Measurements from ENCODE around the gene DPP6. TPM values are rescaled to one million over a fixed set of nuclear protein-coding genes. Genes with fewer than 3 reads are reported as not detected.

Gene DPP6
- total and polyA plus RNA-seq, 2 of the 8 experiments (the other 6 are each of a cell fraction or from before 2014, with no cell fraction given): 4.7 to 6.8 TPM

DNA sequence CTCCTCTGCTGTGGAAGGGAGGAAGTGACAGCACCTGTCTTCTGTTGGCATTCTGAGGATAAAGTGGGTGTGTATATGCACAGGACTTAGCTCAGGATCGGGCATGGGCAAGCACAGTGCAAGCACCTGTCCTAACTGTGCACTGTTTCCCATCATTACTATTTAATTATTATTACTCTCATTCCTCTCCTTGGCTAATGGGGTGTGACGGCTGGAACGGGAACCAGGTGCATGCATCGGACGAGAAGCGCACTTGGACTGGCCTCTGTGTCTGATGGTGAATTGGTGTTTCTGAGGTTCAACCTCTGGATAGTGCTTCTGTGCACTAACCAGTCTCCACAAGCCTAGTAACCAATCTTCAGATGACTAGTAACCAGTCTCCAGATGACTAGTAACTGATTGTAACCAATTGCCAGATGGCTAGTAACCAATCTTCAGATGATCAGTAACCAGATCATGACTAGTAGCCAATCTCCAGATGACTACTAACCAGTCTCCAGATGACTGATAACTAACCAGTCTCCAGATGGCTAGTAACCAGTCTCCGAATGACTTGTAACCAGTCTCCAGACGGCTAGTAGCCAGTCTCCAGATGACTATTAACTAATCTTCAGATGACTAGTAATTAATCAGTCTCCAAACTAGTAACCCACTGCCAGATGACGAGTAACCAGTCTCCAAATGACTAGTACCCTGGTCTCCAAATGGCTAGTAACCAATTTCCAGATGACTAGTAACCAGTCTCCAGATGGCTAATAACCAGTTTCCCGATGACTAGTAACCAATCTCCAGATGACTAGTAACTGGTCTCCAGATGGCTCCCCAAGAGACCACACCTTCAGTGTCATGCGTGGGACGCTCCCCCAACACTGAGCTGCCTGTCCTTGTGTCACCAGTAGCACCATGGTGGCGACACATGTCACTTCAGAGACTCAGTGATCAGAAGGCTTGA lies 864.9 kb downstream of the DPP6 start:
- no peak overlapping the region for H2BK15ac ChIP-seq (ENCODE audit: low read length)
- DNase-seq (ENCODE audit: low read depth in 1 of 2, low spot score in 2 of 2): no peak
- H2BK5ac ChIP-seq (ENCODE audit: low read depth, low read length): no peak overlapping the region
- WGBS, 2 experiments (ENCODE audit: extremely low coverage in 1 of 2, insufficient coverage in 1 of 2, insufficient read length in 1 of 2, insufficient replicate concordance in 2 of 2, low coverage in 1 of 2, low lambda C conversion rate in 2 of 2, missing lambda C conversion rate in 1 of 2): 97% methylated on average over 13 of the region's 13 CpGs; no CpG with 5 or more reads in 1 of the 2 experiments
- ChIA-PET POLR2A (ENCODE audit: partially characterized antibody) (no interaction called here), CTCF (ENCODE audit: partially characterized antibody) (interaction anchor here (0.9 to 3.7 kb wide), 3 partner anchors 11 to 35 kb away, joined by 3 to 26 read pairs (median 4); no protein-coding TSS in a partner anchor)
- H3K4me3 ChIP-seq (ENCODE audit: extremely low read depth in 1 of 4, insufficient read depth in 2 of 4, low read depth in 3 of 4, low read length in 4 of 4): no peak overlapping the region
- H3K79me2 ChIP-seq (ENCODE audit: control insufficient read depth in 1 of 2, insufficient read depth in 2 of 2, low read length in 2 of 2): no peaks in the 10 kb centered on the region
- H4K8ac ChIP-seq (ENCODE audit: extremely low read depth, insufficient read depth, low read length): no peak overlapping the region
- no peak overlapping the region for H3K4ac ChIP-seq (replicated peaks; ENCODE audit: insufficient read length, low read depth, low read length)
- no peak overlapping the region for H3K27ac ChIP-seq (ENCODE audit: low read depth, low read length)
- no peaks in the 10 kb centered on the region for H3K36me3 ChIP-seq (ENCODE audit: control insufficient read depth in 2 of 4, insufficient read depth in 4 of 4, low read length in 3 of 4)
- no peak overlapping the region for H3K18ac ChIP-seq (ENCODE audit: extremely low read depth, low read length)
- no peaks in the 10 kb centered on the region; the same call in 1 of the 2 replicates for H3K23me2 ChIP-seq (ENCODE audit: low read depth, low read length)
- TF ChIP-seq CHD1 (IDR thresholded peaks at IDR 0.05; ENCODE audit: low read depth, low read length): no peak
- no peak for TF ChIP-seq YY1 (IDR thresholded peaks at IDR 0.05; ENCODE audit: low read depth, low read length)
- TF ChIP-seq SIN3A (conservative IDR thresholded peaks at IDR 0.05 in 1 of 2, IDR thresholded peaks at IDR 0.05 in 1 of 2; ENCODE audit: low read depth in 1 of 2, low read length in 2 of 2): no peak
- peak; percentile 83 for TF ChIP-seq BRCA1 (IDR thresholded peaks at IDR 0.05; ENCODE audit: low read depth, low read length)
- TF ChIP-seq RBBP5 (IDR thresholded peaks at IDR 0.05; ENCODE audit: borderline replicate concordance, low read depth, low read length): no peak
- no peak for TF ChIP-seq BACH1 (IDR thresholded peaks at IDR 0.05; ENCODE audit: low read length)
- no peak for TF ChIP-seq CREB1 (IDR thresholded peaks at IDR 0.05)
- H3K27me3 ChIP-seq (replicated peaks in 1 of 4; ENCODE audit: control insufficient read depth in 3 of 4, extremely low read depth in 1 of 4, insufficient read depth in 3 of 4, low read length in 3 of 4): peaks cover 0 to 9% (median 7%) of the 10 kb centered on the region in 4 experiments; a peak in 5 of 7 replicates
- H2BK20ac ChIP-seq (ENCODE audit: low read length): no peak overlapping the region
- no peaks in the 10 kb centered on the region for H4K20me1 ChIP-seq (replicated peaks in 1 of 2; ENCODE audit: control insufficient read depth in 1 of 2, insufficient read depth in 2 of 2, low read length in 2 of 2)
- no peaks in the 10 kb centered on the region for H3K79me1 ChIP-seq (ENCODE audit: low read depth, low read length)
- no peak overlapping the region for H2AFZ ChIP-seq (ENCODE audit: low read length)
- H2BK12ac ChIP-seq (ENCODE audit: low read depth, low read length): no peak overlapping the region
- H4K5ac ChIP-seq (ENCODE audit: insufficient read length, low read depth, low read length): no peak overlapping the region
- H3K9ac ChIP-seq (replicated peaks in 1 of 4; ENCODE audit: extremely low read depth in 1 of 4, low read depth in 3 of 4, low read length in 3 of 4): no peak overlapping the region
- no peak overlapping the region for H3K23ac ChIP-seq (ENCODE audit: insufficient read length)
- no peak overlapping the region for H3K56ac ChIP-seq (replicated peaks; ENCODE audit: insufficient read length, low read depth, low read length)
- no peak overlapping the region for H2BK120ac ChIP-seq (replicated peaks; ENCODE audit: low read depth, low read length)
- H3K4me2 ChIP-seq (ENCODE audit: insufficient read depth in 1 of 2, low read depth in 2 of 2, low read length in 2 of 2): no peak overlapping the region
- no peak for FAIRE-seq
- H3K4me1 ChIP-seq (replicated peaks in 1 of 4; ENCODE audit: control insufficient read depth in 3 of 4, insufficient read depth in 4 of 4, low read length in 3 of 4): peaks cover 0 to 2% (median 0%) of the 10 kb centered on the region in 4 experiments; a peak in 4 of 7 replicates
- no peak overlapping the region for H4K91ac ChIP-seq (replicated peaks; ENCODE audit: insufficient read length, low read length)
- H3K9me3 ChIP-seq (ENCODE audit: insufficient read depth in 2 of 2, low read depth in 1 of 2, low read length in 1 of 2): no peaks in the 10 kb centered on the region
- H3K14ac ChIP-seq (ENCODE audit: insufficient read length): no peak overlapping the region
- H2AK5ac ChIP-seq (ENCODE audit: low read depth, low read length): no peak overlapping the region
